Fibroblast of the aortic adventitia (primary cell): Measurements from ENCODE around the gene TPO. TPM values are rescaled to one million over a fixed set of nuclear protein-coding genes. Genes with fewer than 3 reads are reported as not detected.
"Not testable (repeated sequence)": the region's sequence is repeated elsewhere in the genome, so short reads cannot be mapped to it uniquely, and the experiment has no call there.

Source experiments
- DNase-seq: peaks from one replicate; pipeline ENCODE4 v3.0.0-alpha.2; 2010; ENCODE audit warnings: low read depth
- H3K4me3 ChIP-seq: 2 replicates; pipeline ENCODE4 v1.5.1; 2011; ENCODE audit warnings: low read depth, mild to moderate bottlenecking, control low read depth, low read length, moderate library complexity
- CTCF ChIP-seq: IDR thresholded peaks from 2 replicates; pipeline ENCODE4 v1.5.1; 2011; ENCODE audit warnings: mild to moderate bottlenecking, low read length, control low read depth, inconsistent platforms; ENCODE audit not compliant: insufficient read depth
- total RNA-seq: library from RNA; depleted of rRNA; stranded (reverse); fragments of >200 nt; gene quantifications from 2 replicates; pipeline ENCODE4 v1.2.3, GENCODE V29; 2012; ENCODE audit warnings: low replicate concordance

Gene TPO
- total RNA-seq, 1 donor, result not detected

GRCh38 chr2:1403565-1403964 lies 9.7 kb upstream of the TPO start:
- no peak for DNase-seq
- no peak overlapping the region for H3K4me3 ChIP-seq
- no peak for TF ChIP-seq CTCF

- no peak for TF ChIP-seq CTCF
- DNase-seq, result no peak
- H3K4me3 ChIP-seq, result no peak overlapping the region
Measured at GRCh38 chr2:1405124-1405523, 8.1 kb upstream of the TPO start.

GRCh38 chr2:1405967-1406366 lies 7.3 kb upstream of the TPO start:
- no peak for DNase-seq
- TF ChIP-seq CTCF, result no peak
- no peak overlapping the region for H3K4me3 ChIP-seq

GRCh38 chr2:1406434-1406833 lies 6.8 kb upstream of the TPO start:
- no peak for TF ChIP-seq CTCF
- no peak for DNase-seq
- no peak overlapping the region for H3K4me3 ChIP-seq

- no peak for TF ChIP-seq CTCF
- no peak for DNase-seq
- no peak overlapping the region for H3K4me3 ChIP-seq
Measured at GRCh38 chr2:1407950-1408675, 5.2 kb upstream of the TPO start.

GRCh38 chr2:1414121-1414520 lies 858 bp downstream of the TPO start:
- TF ChIP-seq CTCF, result no peak
- H3K4me3 ChIP-seq, result no peak overlapping the region
- DNase-seq, result no peak

- not testable (repeated sequence) for H3K4me3 ChIP-seq, DNase-seq
Measured at GRCh38 chr2:1414901-1415300, 1.6 kb downstream of the TPO start.
